OCI-LY7 (cell line): Measurements from ENCODE around the gene COL9A1.

ENCODE experiments used
- EZH2phosphoT487 ChIP-seq: fragments of 200-600 bp; sonication (generic); IDR thresholded peaks from 2 replicates; pipeline ENCODE4 v1.6.1; 2018; ENCODE audit warnings: low read depth, borderline replicate concordance, mild to moderate bottlenecking, mixed run types, antibody characterized with exemption, low read length, moderate library complexity, mixed read lengths
- TF ChIP-seq, protein P1 (sequence below): fragments of 200-600 bp; sonication (generic); conservative IDR thresholded peaks from 2 replicates; pipeline ENCODE4 v1.5.1; 2014; ENCODE audit warnings: mild to moderate bottlenecking, antibody characterized with exemption, low read length, moderate library complexity, mixed read lengths

DNA sequence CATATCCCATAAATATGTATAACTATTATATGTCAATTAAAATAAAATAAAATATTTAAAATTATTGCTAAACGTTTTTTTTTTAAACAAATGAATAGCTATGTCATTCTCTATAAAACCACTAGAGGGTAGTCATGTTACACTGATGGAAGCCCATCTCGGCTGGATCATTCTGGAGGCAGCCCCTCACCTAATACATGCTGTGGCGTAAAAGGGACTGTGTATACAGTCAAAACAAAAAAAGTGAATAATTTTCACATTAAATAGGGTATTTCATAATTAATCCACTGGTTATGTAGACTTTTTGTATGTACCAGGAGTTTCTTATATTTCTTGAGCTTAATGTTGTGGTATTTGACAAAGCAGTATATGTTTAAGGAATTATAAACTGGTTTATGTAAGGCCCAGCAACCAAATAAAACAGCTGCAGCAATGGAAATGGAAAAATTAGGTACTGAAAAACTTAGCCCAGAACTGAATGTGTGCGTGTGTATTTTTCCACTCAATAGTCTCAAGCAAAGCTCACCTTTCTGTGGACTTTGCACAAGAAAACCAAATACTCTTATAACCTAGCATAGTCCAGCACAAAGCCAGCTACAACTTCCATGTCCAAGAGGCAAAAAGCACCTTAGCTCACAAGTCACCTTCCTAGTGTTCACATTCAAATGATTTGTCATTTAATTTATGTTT lies 81.7 kb downstream of the COL9A1 start:
- TF ChIP-seq, protein P1, sequence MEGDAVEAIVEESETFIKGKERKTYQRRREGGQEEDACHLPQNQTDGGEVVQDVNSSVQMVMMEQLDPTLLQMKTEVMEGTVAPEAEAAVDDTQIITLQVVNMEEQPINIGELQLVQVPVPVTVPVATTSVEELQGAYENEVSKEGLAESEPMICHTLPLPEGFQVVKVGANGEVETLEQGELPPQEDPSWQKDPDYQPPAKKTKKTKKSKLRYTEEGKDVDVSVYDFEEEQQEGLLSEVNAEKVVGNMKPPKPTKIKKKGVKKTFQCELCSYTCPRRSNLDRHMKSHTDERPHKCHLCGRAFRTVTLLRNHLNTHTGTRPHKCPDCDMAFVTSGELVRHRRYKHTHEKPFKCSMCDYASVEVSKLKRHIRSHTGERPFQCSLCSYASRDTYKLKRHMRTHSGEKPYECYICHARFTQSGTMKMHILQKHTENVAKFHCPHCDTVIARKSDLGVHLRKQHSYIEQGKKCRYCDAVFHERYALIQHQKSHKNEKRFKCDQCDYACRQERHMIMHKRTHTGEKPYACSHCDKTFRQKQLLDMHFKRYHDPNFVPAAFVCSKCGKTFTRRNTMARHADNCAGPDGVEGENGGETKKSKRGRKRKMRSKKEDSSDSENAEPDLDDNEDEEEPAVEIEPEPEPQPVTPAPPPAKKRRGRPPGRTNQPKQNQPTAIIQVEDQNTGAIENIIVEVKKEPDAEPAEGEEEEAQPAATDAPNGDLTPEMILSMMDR: peak; percentile 78
- TF ChIP-seq EZH2phosphoT487: no peak
